Mesothelial cell of epicardium (in vitro differentiated cells): ENCODE results near the gene FOXP1. TPM values are rescaled to one million over a fixed set of nuclear protein-coding genes. Genes with fewer than 3 reads are reported as not detected.
A peak's percentile ranks its signal among the peaks of the same experiment; 100 is the strongest.

ENCODE experiments used
- DNase-seq, 2 experiments: peaks; one replicate each; pipeline ENCODE4 v3.0.0; 2021; ENCODE audit warnings: low spot score in 2 of 2; ENCODE audit not compliant: unreplicated experiment in 2 of 2
- H3K27ac Mint-ChIP-seq: 2 replicates; pipeline ENCODE4 v1.8.0; 2021; ENCODE audit warnings: mixed read lengths
- H3K27me3 Mint-ChIP-seq: 2 replicates; pipeline ENCODE4 v1.8.0; 2021; ENCODE audit warnings: low read depth, mixed read lengths
- H3K36me3 Mint-ChIP-seq: 2 replicates; pipeline ENCODE4 v1.8.0; 2021; ENCODE audit warnings: mixed read lengths
- H3K4me1 Mint-ChIP-seq: 2 replicates; pipeline ENCODE4 v1.8.0; 2021; ENCODE audit warnings: mixed read lengths
- H3K4me3 Mint-ChIP-seq: 2 replicates; pipeline ENCODE4 v1.8.0; 2021; ENCODE audit warnings: mild to moderate bottlenecking, moderate library complexity, mixed read lengths
- H3K9me3 Mint-ChIP-seq: 2 replicates; pipeline ENCODE4 v1.8.0; 2021; ENCODE audit warnings: mixed read lengths
- CTCF ChIP-seq: fragments of 200-600 bp; sonication (generic); IDR thresholded peaks from one replicate; pipeline ENCODE4 v1.5.0; 2021; ENCODE audit warnings: antibody characterized with exemption; ENCODE audit not compliant: unreplicated experiment
- total RNA-seq: library from RNA; stranded (reverse); gene quantifications from 3 replicates; pipeline ENCODE4 v1.2.1, GENCODE V29; 2021

The FOXP1 gene
- total RNA-seq, 1 donor from 2014 or later, result 187 TPM

DNA sequence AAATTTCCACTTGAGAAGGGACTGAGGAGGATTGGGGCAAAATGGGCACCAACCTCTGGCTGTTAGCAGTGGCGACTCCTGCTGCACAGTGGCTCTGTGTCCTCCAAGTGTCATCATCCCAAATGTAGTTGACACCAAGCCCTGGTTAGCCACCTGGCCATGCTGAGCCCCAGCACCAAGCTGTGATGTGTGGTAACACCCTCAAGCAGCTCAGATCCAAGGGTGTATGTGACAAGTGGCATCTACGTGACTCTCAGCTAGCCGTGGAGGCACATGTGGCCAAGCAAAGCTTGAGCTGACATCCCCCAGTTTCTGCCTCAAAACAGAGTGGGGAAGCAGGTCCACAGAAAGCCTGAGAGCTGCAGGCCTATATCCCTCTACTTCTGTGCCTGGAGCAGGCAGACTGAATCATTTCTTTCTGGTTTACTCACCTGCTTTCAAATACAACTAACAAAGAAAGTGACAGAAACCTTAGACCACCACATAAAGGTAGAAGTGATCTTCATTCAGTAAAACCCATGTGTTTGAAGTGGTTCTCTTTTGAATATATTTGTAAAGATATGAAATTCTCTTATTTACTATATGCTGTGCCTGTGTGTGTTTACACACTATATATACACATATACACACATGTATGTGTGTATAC, 40.0 kb downstream of the FOXP1 start:
- no peaks in the 10 kb centered on the region for H3K27me3 Mint-ChIP-seq
- peaks cover 34% of the 10 kb centered on the region for H3K4me1 Mint-ChIP-seq
- H3K4me3 Mint-ChIP-seq, result no peak overlapping the region
- H3K27ac Mint-ChIP-seq, result no peak overlapping the region
- H3K36me3 Mint-ChIP-seq, result peaks cover 3% of the 10 kb centered on the region
- DNase-seq, result no peak
- TF ChIP-seq CTCF, result no peak
- H3K9me3 Mint-ChIP-seq, result no peaks in the 10 kb centered on the region

- H3K36me3 Mint-ChIP-seq, result peaks cover 3% of the 10 kb centered on the region
These were observed 40.8 kb downstream of the FOXP1 start for GRCh38 chr3:71542521-71543370.

GRCh38 chr3:71541313-71541712, 42.2 kb downstream of the FOXP1 start:
- Mint-ChIP-seq H3K4me1 (peaks cover 53% of the 10 kb centered on the region), H3K27ac (peak overlapping the region; percentile 74), H3K4me3 (peak overlapping the region; percentile 1), H3K27me3 (no peaks in the 10 kb centered on the region), H3K9me3 (no peaks in the 10 kb centered on the region), H3K36me3 (peaks cover 3% of the 10 kb centered on the region)
- DNase-seq, result no peak
- TF ChIP-seq CTCF, result no peak

More at GRCh38 chr3:71542521-71543370, 40.8 kb downstream of the FOXP1 start:
- peak overlapping the region; percentile 82 for H3K27ac Mint-ChIP-seq
- peak in 1 of 2 experiments; percentile 61 for DNase-seq
- peak overlapping the region; percentile 40 for H3K4me3 Mint-ChIP-seq
- no peaks in the 10 kb centered on the region for H3K27me3 Mint-ChIP-seq
- H3K9me3 Mint-ChIP-seq, result no peaks in the 10 kb centered on the region
- no peak for TF ChIP-seq CTCF
- H3K4me1 Mint-ChIP-seq, result peaks cover 41% of the 10 kb centered on the region

DNA sequence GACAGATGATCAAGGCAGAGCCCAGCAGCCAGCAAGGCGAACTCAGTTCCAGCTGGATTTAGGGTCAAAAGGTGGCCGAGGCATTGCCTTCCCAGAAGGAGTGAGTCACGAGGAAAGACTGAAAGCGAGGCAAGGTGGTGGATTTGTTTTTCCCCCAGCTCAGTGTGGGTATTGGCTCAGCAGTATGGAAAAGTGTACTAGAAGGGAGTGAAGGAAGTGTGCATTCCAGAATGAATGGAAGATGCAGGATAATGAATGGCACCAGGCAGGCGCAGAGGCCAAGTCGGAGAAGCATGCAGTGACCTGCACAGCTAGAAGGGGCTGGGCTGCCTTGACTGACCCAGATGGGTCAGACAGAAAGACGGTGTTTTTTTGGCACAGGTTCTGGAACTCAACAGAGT, 46.3 kb downstream of the FOXP1 start:
- no peak for DNase-seq
- Mint-ChIP-seq H3K4me1 (peaks cover 66% of the 10 kb centered on the region), H3K4me3 (no peak overlapping the region), H3K36me3 (peaks cover 11% of the 10 kb centered on the region), H3K27me3 (no peaks in the 10 kb centered on the region), H3K9me3 (no peaks in the 10 kb centered on the region), H3K27ac (peak overlapping the region; percentile 80)
- no peak for TF ChIP-seq CTCF

- no peak for TF ChIP-seq CTCF
- Mint-ChIP-seq H3K4me1 (peaks cover 58% of the 10 kb centered on the region), H3K27me3 (no peaks in the 10 kb centered on the region), H3K4me3 (no peak overlapping the region), H3K36me3 (peaks cover 14% of the 10 kb centered on the region), H3K9me3 (no peaks in the 10 kb centered on the region), H3K27ac (peak overlapping the region; percentile 80)
- no peak for DNase-seq
These were observed 47.1 kb downstream of the FOXP1 start for GRCh38 chr3:71536376-71536965.
